MM.1S (cell line): ENCODE measurements around the gene SLIT1.

Experiments
- DNase-seq: peaks from one replicate; pipeline ENCODE4 v3.0.0-alpha.2; 2015
- H2AFZ ChIP-seq: fragments of 300-600 bp; sonication (generic); 2 replicates; pipeline ENCODE4 v1.6.0; 2016; ENCODE audit warnings: antibody characterized with exemption, low read length
- H3F3A ChIP-seq: fragments of 300-600 bp; sonication (generic); 2 replicates; pipeline ENCODE4 v1.6.1; 2016; ENCODE audit warnings: mild to moderate bottlenecking, antibody characterized with exemption, low read length, moderate library complexity, mixed read lengths; ENCODE audit not compliant: insufficient read depth
- H3K27ac ChIP-seq: fragments of 300-600 bp; sonication (generic); 2 replicates; pipeline ENCODE4 v1.5.1; 2016; ENCODE audit warnings: mild to moderate bottlenecking, low read length
- H3K27me3 ChIP-seq: fragments of 300-600 bp; sonication (generic); replicated peaks from 2 replicates; pipeline ENCODE4 v1.6.0; 2016; ENCODE audit warnings: low read length; ENCODE audit not compliant: insufficient read depth
- H3K36me3 ChIP-seq: fragments of 300-600 bp; sonication (generic); replicated peaks from 2 replicates; pipeline ENCODE4 v1.6.1; 2016; ENCODE audit warnings: mild to moderate bottlenecking, low read length, mixed read lengths; ENCODE audit not compliant: insufficient read depth
- H3K4me1 ChIP-seq: fragments of 300-600 bp; sonication (generic); 2 replicates; pipeline ENCODE4 v1.6.1; 2016; ENCODE audit warnings: low read length, mixed read lengths
- H3K4me2 ChIP-seq: fragments of 300-600 bp; sonication (generic); 2 replicates; pipeline ENCODE4 v1.6.0; 2016; ENCODE audit warnings: low read depth, low read length
- H3K4me3 ChIP-seq: fragments of 300-600 bp; sonication (generic); 2 replicates; pipeline ENCODE4 v1.5.1; 2016; ENCODE audit warnings: low read length, mixed read lengths
- H3K79me2 ChIP-seq: fragments of 300-600 bp; sonication (generic); 2 replicates; pipeline ENCODE4 v1.6.1; 2016; ENCODE audit warnings: mixed run types, low read length, mixed read lengths
- H3K9ac ChIP-seq: fragments of 300-600 bp; sonication (generic); 2 replicates; pipeline ENCODE4 v1.6.1; 2016; ENCODE audit warnings: low read length, mixed read lengths
- H3K9me2 ChIP-seq: fragments of 300-600 bp; sonication (generic); replicated peaks from 2 replicates; pipeline ENCODE4 v1.6.1; 2016; ENCODE audit warnings: mild to moderate bottlenecking, low read length, mixed read lengths; ENCODE audit not compliant: insufficient read depth
- H3K9me3 ChIP-seq: fragments of 300-600 bp; sonication (generic); replicated peaks from 2 replicates; pipeline ENCODE4 v1.6.1; 2016; ENCODE audit warnings: mild to moderate bottlenecking, low read length, mixed read lengths; ENCODE audit not compliant: insufficient read depth
- H4K20me1 ChIP-seq: fragments of 300-600 bp; sonication (generic); 2 replicates; pipeline ENCODE4 v1.6.1; 2016; ENCODE audit warnings: mild to moderate bottlenecking, low read length, moderate library complexity, mixed read lengths; ENCODE audit not compliant: insufficient read depth
- EZH2 ChIP-seq: fragments of 300-600 bp; sonication (generic); optimal IDR thresholded peaks from 2 replicates; pipeline ENCODE3; 2017; ENCODE audit warnings: low read depth, mild to moderate bottlenecking, antibody characterized with exemption, low read length, mixed read lengths
- EZH2phosphoT487 ChIP-seq: fragments of 300-600 bp; sonication (generic); IDR thresholded peaks from 2 replicates; pipeline ENCODE4 v1.6.1; 2018; ENCODE audit warnings: antibody characterized with exemption, low read length
- TF ChIP-seq, protein P1 (sequence below): fragments of 300-600 bp; sonication (generic); IDR thresholded peaks from 2 replicates; pipeline ENCODE4 v1.5.1; 2016; ENCODE audit warnings: antibody characterized with exemption, low read length, mixed read lengths

The SLIT1 gene

DNA sequence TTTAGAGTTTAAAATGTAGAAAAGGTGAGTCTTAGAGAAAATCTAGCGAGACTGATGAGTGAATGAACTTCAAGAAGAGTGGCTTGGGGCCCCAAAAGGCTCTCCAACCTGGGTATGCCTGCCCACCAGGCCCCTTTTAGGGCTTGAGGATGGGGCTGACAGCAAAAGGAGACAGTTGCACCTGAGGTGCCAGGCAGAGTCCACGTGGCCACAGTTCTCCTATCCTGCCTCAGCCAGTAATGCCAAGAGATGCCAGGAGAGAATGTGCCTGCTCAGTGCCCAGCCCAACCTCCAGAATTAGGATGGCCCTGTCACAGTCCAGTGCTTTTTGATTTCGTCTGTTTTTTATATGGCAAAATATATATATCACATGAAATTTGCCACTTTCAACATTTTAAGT is 156.5 kb downstream of the SLIT1 start:
- Histone ChIP-seq H3K4me2 (no peak overlapping the region), H3K79me2 (no peaks in the 10 kb centered on the region), H2AFZ (no peak overlapping the region), H3K4me3 (no peak overlapping the region), H3K9me2 (no peaks in the 10 kb centered on the region), H3K9me3 (no peaks in the 10 kb centered on the region), H3K4me1 (peaks cover 2% of the 10 kb centered on the region), H3K9ac (no peak overlapping the region), H3K36me3 (no peaks in the 10 kb centered on the region), H3F3A (peaks cover 1% of the 10 kb centered on the region; the same call in 1 of the 2 replicates), H3K27ac (no peak overlapping the region), H4K20me1 (no peaks in the 10 kb centered on the region), H3K27me3 (no peaks in the 10 kb centered on the region)
- no peak for DNase-seq
- TF ChIP-seq, protein P1, sequence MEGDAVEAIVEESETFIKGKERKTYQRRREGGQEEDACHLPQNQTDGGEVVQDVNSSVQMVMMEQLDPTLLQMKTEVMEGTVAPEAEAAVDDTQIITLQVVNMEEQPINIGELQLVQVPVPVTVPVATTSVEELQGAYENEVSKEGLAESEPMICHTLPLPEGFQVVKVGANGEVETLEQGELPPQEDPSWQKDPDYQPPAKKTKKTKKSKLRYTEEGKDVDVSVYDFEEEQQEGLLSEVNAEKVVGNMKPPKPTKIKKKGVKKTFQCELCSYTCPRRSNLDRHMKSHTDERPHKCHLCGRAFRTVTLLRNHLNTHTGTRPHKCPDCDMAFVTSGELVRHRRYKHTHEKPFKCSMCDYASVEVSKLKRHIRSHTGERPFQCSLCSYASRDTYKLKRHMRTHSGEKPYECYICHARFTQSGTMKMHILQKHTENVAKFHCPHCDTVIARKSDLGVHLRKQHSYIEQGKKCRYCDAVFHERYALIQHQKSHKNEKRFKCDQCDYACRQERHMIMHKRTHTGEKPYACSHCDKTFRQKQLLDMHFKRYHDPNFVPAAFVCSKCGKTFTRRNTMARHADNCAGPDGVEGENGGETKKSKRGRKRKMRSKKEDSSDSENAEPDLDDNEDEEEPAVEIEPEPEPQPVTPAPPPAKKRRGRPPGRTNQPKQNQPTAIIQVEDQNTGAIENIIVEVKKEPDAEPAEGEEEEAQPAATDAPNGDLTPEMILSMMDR = no peak
- TF ChIP-seq EZH2phosphoT487 (no peak), EZH2 (no peak)

DNA sequence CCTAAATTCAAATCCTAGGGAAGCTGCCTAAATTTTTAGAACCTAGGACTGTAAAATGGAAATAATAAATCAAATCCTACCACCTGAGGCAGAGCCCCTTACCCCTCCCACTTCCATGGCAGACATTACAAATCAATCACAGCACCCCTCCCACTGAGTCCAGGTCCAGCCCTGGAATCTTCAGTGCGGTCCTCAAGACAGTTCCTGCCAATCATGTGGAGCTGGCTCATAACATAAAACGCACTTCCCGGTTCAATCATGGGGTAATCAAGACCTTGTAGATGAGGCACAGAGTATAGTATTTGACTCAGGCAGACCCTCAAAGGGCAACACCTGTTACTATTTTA is 157.0 kb downstream of the SLIT1 start:
- Histone ChIP-seq H3K79me2 (no peaks in the 10 kb centered on the region), H3K27ac (no peak overlapping the region), H3K36me3 (no peaks in the 10 kb centered on the region), H3K9me3 (no peaks in the 10 kb centered on the region), H3K9me2 (no peaks in the 10 kb centered on the region), H3K27me3 (no peaks in the 10 kb centered on the region), H3K4me3 (no peak overlapping the region), H3K4me2 (no peak overlapping the region), H3K9ac (no peak overlapping the region), H3K4me1 (peaks cover 7% of the 10 kb centered on the region), H2AFZ (no peak overlapping the region), H3F3A (peaks cover 3% of the 10 kb centered on the region; the same call in 1 of the 2 replicates), H4K20me1 (no peaks in the 10 kb centered on the region)
- TF ChIP-seq EZH2phosphoT487 = no peak
- TF ChIP-seq EZH2 = no peak
- TF ChIP-seq, protein P1 = no peak
- DNase-seq = no peak

DNA sequence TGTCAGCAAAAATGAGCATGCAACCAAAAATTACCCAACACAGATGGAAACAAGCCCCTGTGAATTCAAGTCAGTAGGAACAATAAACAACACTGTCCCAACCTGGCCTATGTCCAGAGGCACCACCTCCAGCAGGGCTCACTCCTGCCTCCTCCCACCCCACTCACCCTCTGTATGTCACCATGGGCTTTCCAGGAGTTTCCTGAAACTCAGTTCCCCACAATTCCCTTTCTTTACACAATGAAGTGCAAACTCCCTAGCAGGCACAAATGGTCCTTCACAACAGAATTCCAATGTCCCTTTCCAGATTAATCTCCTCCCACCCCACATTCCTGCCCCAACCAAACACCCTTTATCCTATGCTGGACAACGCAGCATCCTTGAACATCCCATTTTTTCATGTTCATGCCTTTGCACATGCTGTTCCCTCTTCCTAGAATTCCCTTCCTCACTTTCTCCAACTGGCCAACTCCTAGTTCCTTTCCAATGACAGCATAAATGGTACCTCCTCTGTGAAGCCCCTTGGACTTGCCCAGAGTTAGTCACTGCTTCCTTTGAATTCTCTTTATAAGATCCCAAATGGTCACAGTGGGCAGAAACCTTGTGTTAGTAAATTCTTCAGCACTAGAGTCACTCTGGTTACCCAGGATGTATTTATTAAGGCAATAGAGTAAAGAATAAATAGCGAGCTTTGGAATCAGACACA is 157.5 kb downstream of the SLIT1 start:
- TF ChIP-seq EZH2phosphoT487 = no peak
- TF ChIP-seq EZH2 = no peak
- TF ChIP-seq, protein P1 = no peak
- peaks cover 3% of the 10 kb centered on the region; the same call in 1 of the 2 replicates for H3F3A ChIP-seq
- H3K9ac ChIP-seq = no peak overlapping the region
- no peaks in the 10 kb centered on the region for H3K36me3 ChIP-seq
- H3K9me3 ChIP-seq = no peaks in the 10 kb centered on the region
- no peak overlapping the region for H3K27ac ChIP-seq
- H3K9me2 ChIP-seq = no peaks in the 10 kb centered on the region
- no peak for DNase-seq
- H3K4me1 ChIP-seq = peaks cover 11% of the 10 kb centered on the region
- H4K20me1 ChIP-seq = no peaks in the 10 kb centered on the region
- no peak overlapping the region for H3K4me2 ChIP-seq
- no peaks in the 10 kb centered on the region for H3K79me2 ChIP-seq
- H3K4me3 ChIP-seq = no peak overlapping the region
- no peak overlapping the region for H2AFZ ChIP-seq
- no peaks in the 10 kb centered on the region for H3K27me3 ChIP-seq
